CD8-positive, alpha-beta memory T cell (primary cell): ENCODE results near the gene CARHSP1. TPM values are rescaled to one million over a fixed set of nuclear protein-coding genes. Genes with fewer than 3 reads are reported as not detected.

Experiments used
- CTCF ChIA-PET: fragments of 350-600 bp; sonication (Branson Sonifier 250); formaldehyde crosslinking; loops from one replicate; lab custom pipeline; 2021; ENCODE audit warnings: antibody characterized with exemption; lab: Charles Lee
- POLR2A ChIA-PET: fragments of 350-600 bp; sonication (Branson Sonifier 250); formaldehyde crosslinking; loops from one replicate; lab custom pipeline; 2021; ENCODE audit warnings: antibody characterized with exemption; lab: Charles Lee
- DNase-seq, 5 donors: peaks; one replicate each; pipeline versions ENCODE4 v3.0.0 to v3.0.0-alpha.2; 2020 to 2022; ENCODE audit warnings: mixed read lengths in 1 of 5
- H3K27ac ChIP-seq: one replicate; pipeline ENCODE4 v1.7.0; 2013; ENCODE audit warnings: low read depth, mild to moderate bottlenecking, low read length, moderate library complexity
- H3K27me3 ChIP-seq: 2 replicates; pipeline ENCODE4 v1.7.0; 2013; ENCODE audit warnings: low read length, mild to moderate bottlenecking; ENCODE audit not compliant: insufficient read depth, poor library complexity, severe bottlenecking
- H3K36me3 ChIP-seq: 2 replicates; pipeline ENCODE4 v1.7.0; 2013; ENCODE audit warnings: mild to moderate bottlenecking, low read length, moderate library complexity; ENCODE audit not compliant: insufficient read depth
- H3K4me1 ChIP-seq: 2 replicates; pipeline ENCODE4 v1.7.0; 2013; ENCODE audit warnings: mild to moderate bottlenecking, low read length, moderate library complexity; ENCODE audit not compliant: insufficient read depth
- H3K4me3 ChIP-seq: 2 replicates; pipeline ENCODE4 v1.7.0; 2013; ENCODE audit warnings: mild to moderate bottlenecking, low read length
- H3K9me3 ChIP-seq: 2 replicates; pipeline ENCODE4 v1.7.0; 2013; ENCODE audit warnings: mild to moderate bottlenecking, low read length
- H3K27ac Mint-ChIP-seq, 8 donors: one replicate each; pipeline ENCODE4 v1.8.0; 2020 to 2021; ENCODE audit warnings: mixed read lengths in 8 of 8, mild to moderate bottlenecking in 6 of 8, inconsistent platforms in 3 of 8, moderate library complexity in 3 of 8
- H3K27me3 Mint-ChIP-seq, 2 donors: one replicate each; pipeline ENCODE4 v1.8.0; 2020 to 2021; ENCODE audit warnings: mixed read lengths in 2 of 2, mild to moderate bottlenecking in 1 of 2, moderate library complexity in 1 of 2
- H3K36me3 Mint-ChIP-seq, 3 donors: one replicate each; pipeline ENCODE4 v1.8.0; 2020 to 2021; ENCODE audit warnings: mixed read lengths in 3 of 3, inconsistent platforms in 1 of 3, mild to moderate bottlenecking in 1 of 3
- H3K4me1 Mint-ChIP-seq, 3 donors: one replicate each; pipeline ENCODE4 v1.8.0; 2020 to 2021; ENCODE audit warnings: mixed read lengths in 3 of 3, inconsistent platforms in 1 of 3, mild to moderate bottlenecking in 1 of 3
- H3K4me3 Mint-ChIP-seq, 7 donors: one replicate each; pipeline ENCODE4 v1.8.0; 2020 to 2021; ENCODE audit warnings: mixed read lengths in 7 of 7, mild to moderate bottlenecking in 6 of 7, moderate library complexity in 4 of 7, inconsistent platforms in 2 of 7
- H3K9me3 Mint-ChIP-seq, 5 donors: one replicate each; pipeline ENCODE4 v1.8.0; 2020 to 2022; ENCODE audit warnings: mixed read lengths in 5 of 5, mild to moderate bottlenecking in 3 of 5, moderate library complexity in 2 of 5, inconsistent platforms in 1 of 5
- polyA plus RNA-seq: library from polyadenylated mRNA; unstranded; fragments of 300-500 nt; fragmentation: Illumina TruSeq; gene quantifications from one replicate; pipeline ENCODE4 v1.2.3, GENCODE V29; 2021
- total RNA-seq, 2 experiments: library from RNA; stranded (reverse); gene quantifications; one replicate each; pipeline ENCODE4 v1.2.3, GENCODE V29; 2021

The CARHSP1 gene
- total and polyA plus RNA-seq, 3 experiments from 2014 or later: 52.6 to 58.5 (median 57.8) TPM

- POLR2A ChIA-PET: interaction anchor here (1.2 kb wide), 1 partner anchor 11 kb away, joined by 3 read pairs; no protein-coding TSS in a partner anchor
Measured at GRCh38 chr16:8890549-8890921, 21.7 kb upstream of the CARHSP1 start.

GRCh38 chr16:8889893-8890548 is 21.2 kb upstream of the CARHSP1 start:
- Histone ChIP-seq H3K9me3 (no peaks in the 10 kb centered on the region), H3K27ac (no peak overlapping the region), H3K36me3 (peaks cover 20% of the 10 kb centered on the region), H3K27me3 (no peaks in the 10 kb centered on the region), H3K4me1 (peaks cover 7% of the 10 kb centered on the region), H3K4me3 (no peak overlapping the region)
- ChIA-PET CTCF (interaction anchor here (1.0 to 4.9 kb wide), 4 partner anchors 9 to 118 kb away, joined by 3 to 20 read pairs (median 6); partner anchors contain the start of genes CARHSP1 and LITAFD), POLR2A (interaction anchor here (1.2 kb wide), 1 partner anchor 12 kb away, joined by 3 read pairs; no protein-coding TSS in a partner anchor)
- H3K4me1 Mint-ChIP-seq: peaks cover 20 to 44% (median 34%) of the 10 kb centered on the region in 3 donors
- H3K4me3 Mint-ChIP-seq: no peak overlapping the region
- no peak for DNase-seq
- H3K27ac Mint-ChIP-seq: peak overlapping the region in 1 of 8 donors; percentile 88
- peaks cover 4 to 51% (median 19%) of the 10 kb centered on the region in 3 donors for H3K36me3 Mint-ChIP-seq
- peaks cover 10 to 11% of the 10 kb centered on the region in 2 donors for H3K27me3 Mint-ChIP-seq
- H3K9me3 Mint-ChIP-seq: peaks cover 0 to 2% (median 0%) of the 10 kb centered on the region in 5 donors

More at GRCh38 chr16:8890549-8890921, 21.7 kb upstream of the CARHSP1 start:
- Histone ChIP-seq H3K27ac (no peak overlapping the region), H3K9me3 (no peaks in the 10 kb centered on the region), H3K4me1 (peaks cover 3% of the 10 kb centered on the region), H3K36me3 (peaks cover 26% of the 10 kb centered on the region), H3K27me3 (no peaks in the 10 kb centered on the region), H3K4me3 (no peak overlapping the region)
- peaks cover 0 to 2% (median 0%) of the 10 kb centered on the region in 5 donors for H3K9me3 Mint-ChIP-seq
- peaks cover 17 to 41% (median 34%) of the 10 kb centered on the region in 3 donors for H3K4me1 Mint-ChIP-seq
- CTCF ChIA-PET: interaction anchor here (1.6 to 4.9 kb wide), 3 partner anchors 10 to 244 kb away, joined by 3 to 20 read pairs (median 9); partner anchors contain the start of gene LITAFD
- peaks cover 5 to 7% of the 10 kb centered on the region in 2 donors for H3K27me3 Mint-ChIP-seq
- no peak for DNase-seq
- H3K4me3 Mint-ChIP-seq: no peak overlapping the region
- peak overlapping the region in 5 of 8 donors; percentile 86 to 95 (median 89) for H3K27ac Mint-ChIP-seq
- H3K36me3 Mint-ChIP-seq: peaks cover 4 to 57% (median 21%) of the 10 kb centered on the region in 3 donors

- Histone ChIP-seq H3K9me3 (no peaks in the 10 kb centered on the region), H3K27ac (no peak overlapping the region), H3K4me1 (peaks cover 7% of the 10 kb centered on the region), H3K36me3 (peaks cover 12% of the 10 kb centered on the region), H3K4me3 (no peak overlapping the region), H3K27me3 (no peaks in the 10 kb centered on the region)
- Mint-ChIP-seq H3K9me3 (peaks cover 0 to 2% (median 0%) of the 10 kb centered on the region in 5 donors), H3K27me3 (peaks cover 10 to 12% of the 10 kb centered on the region in 2 donors), H3K36me3 (peaks cover 0 to 43% (median 14%) of the 10 kb centered on the region in 3 donors), H3K27ac (peak overlapping the region in 1 of 8 donors; percentile 39), H3K4me3 (no peak overlapping the region), H3K4me1 (peaks cover 20 to 44% (median 34%) of the 10 kb centered on the region in 3 donors)
- ChIA-PET CTCF (interaction anchor here (1.0 to 4.9 kb wide), 3 partner anchors 9 to 119 kb away, joined by 3 to 20 read pairs (median 4); partner anchors contain the start of gene CARHSP1), POLR2A (interaction anchor here (1.2 kb wide), 1 partner anchor 13 kb away, joined by 3 read pairs; no protein-coding TSS in a partner anchor)
- no peak for DNase-seq
Measured at GRCh38 chr16:8888951-8889892, 20.4 kb upstream of the CARHSP1 start.

- Mint-ChIP-seq H3K4me3 (no peak overlapping the region), H3K36me3 (peaks cover 0 to 32% (median 10%) of the 10 kb centered on the region in 3 donors), H3K4me1 (peaks cover 20 to 42% (median 27%) of the 10 kb centered on the region in 3 donors), H3K27me3 (peaks cover 10 to 17% of the 10 kb centered on the region in 2 donors), H3K9me3 (peaks cover 0 to 2% (median 0%) of the 10 kb centered on the region in 5 donors), H3K27ac (peak overlapping the region in 2 of 8 donors; percentile 47 to 84)
- ChIA-PET CTCF (interaction anchor here (4.9 kb wide), 1 partner anchor 120 kb away, joined by 20 read pairs; no protein-coding TSS in a partner anchor), POLR2A (no interaction called here)
- no peak overlapping the region for H3K4me3 ChIP-seq
- H3K4me1 ChIP-seq: peaks cover 7% of the 10 kb centered on the region
- no peak overlapping the region for H3K27ac ChIP-seq
- peaks cover under 1% of the 10 kb centered on the region for H3K36me3 ChIP-seq
- no peaks in the 10 kb centered on the region for H3K27me3 ChIP-seq
- no peaks in the 10 kb centered on the region for H3K9me3 ChIP-seq
- DNase-seq: no peak
Measured at GRCh38 chr16:8887952-8888560, 19.2 kb upstream of the CARHSP1 start.

DNA sequence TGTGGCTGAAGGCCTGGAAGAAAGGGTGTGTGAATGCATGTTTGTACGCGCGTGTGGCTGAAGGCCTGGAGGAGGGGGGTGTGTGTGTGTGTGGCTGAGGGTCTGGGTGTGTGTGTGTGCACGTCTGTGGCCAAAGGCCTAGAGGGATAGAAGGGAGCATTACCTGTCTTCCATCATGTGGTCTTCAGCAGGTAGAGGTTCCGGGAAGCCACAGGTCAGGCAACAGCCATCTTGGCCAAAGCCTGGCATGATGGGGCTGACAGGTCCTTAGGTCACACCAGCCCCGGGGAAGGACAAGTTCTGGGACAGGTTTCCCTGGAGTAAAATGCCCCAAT is 18.6 kb upstream of the CARHSP1 start:
- CTCF ChIA-PET: no interaction called here
- POLR2A ChIA-PET: no interaction called here
- Histone ChIP-seq H3K4me3 (no peak overlapping the region), H3K9me3 (no peaks in the 10 kb centered on the region), H3K27ac (no peak overlapping the region), H3K4me1 (peaks cover 7% of the 10 kb centered on the region), H3K27me3 (no peaks in the 10 kb centered on the region), H3K36me3 (no peaks in the 10 kb centered on the region)
- Mint-ChIP-seq H3K4me3 (peak overlapping the region in 1 of 7 donors; percentile 50), H3K27me3 (peaks cover 10 to 17% of the 10 kb centered on the region in 2 donors), H3K36me3 (peaks cover 0 to 25% (median 9%) of the 10 kb centered on the region in 3 donors), H3K4me1 (peaks cover 20 to 36% (median 23%) of the 10 kb centered on the region in 3 donors), H3K27ac (peak overlapping the region in 5 of 8 donors; percentile 38 to 84 (median 61)), H3K9me3 (peaks cover 0 to 2% (median 0%) of the 10 kb centered on the region in 5 donors)
- DNase-seq: no peak

GRCh38 chr16:8886593-8887430 is 18.0 kb upstream of the CARHSP1 start:
- CTCF ChIA-PET: interaction anchor here (0.9 to 1.2 kb wide), 2 partner anchors 9 to 320 kb away, joined by 3 read pairs; no protein-coding TSS in a partner anchor

More at GRCh38 chr16:8886593-8887430, 18.0 kb upstream of the CARHSP1 start:
- H3K27me3 Mint-ChIP-seq: peaks cover 10 to 17% of the 10 kb centered on the region in 2 donors
- H3K36me3 ChIP-seq: no peaks in the 10 kb centered on the region
- DNase-seq: no peak
- no peak overlapping the region for H3K4me3 ChIP-seq
- H3K9me3 Mint-ChIP-seq: peaks cover 0 to 2% (median 0%) of the 10 kb centered on the region in 5 donors
- POLR2A ChIA-PET: no interaction called here
- H3K4me1 ChIP-seq: peaks cover 7% of the 10 kb centered on the region
- H3K4me1 Mint-ChIP-seq: peaks cover 15 to 30% (median 17%) of the 10 kb centered on the region in 3 donors
- H3K4me3 Mint-ChIP-seq: peak overlapping the region in 2 of 7 donors; percentile 32 to 50
- no peaks in the 10 kb centered on the region for H3K9me3 ChIP-seq
- H3K27ac Mint-ChIP-seq: peak overlapping the region in 6 of 8 donors; percentile 34 to 75 (median 56)
- H3K36me3 Mint-ChIP-seq: peaks cover 0 to 20% (median 8%) of the 10 kb centered on the region in 3 donors
- H3K27me3 ChIP-seq: no peaks in the 10 kb centered on the region
- no peak overlapping the region for H3K27ac ChIP-seq
